NCI-H460 (cell line): ENCODE results near the gene NOXO1. TPM values are rescaled to one million over a fixed set of nuclear protein-coding genes. Genes with fewer than 3 reads are reported as not detected.
A peak's percentile ranks its signal among the peaks of the same experiment; 100 is the strongest.

Source experiments
- DNase-seq: peaks from one replicate; pipeline ENCODE4 v3.0.0-alpha.2; 2016; ENCODE audit warnings: low read depth; ENCODE audit errors: extremely low read depth
- total RNA-seq: library from RNA; depleted of rRNA; stranded (reverse); fragments of >200 nt; shearing (Covaris generic); gene quantifications from 2 replicates; pipeline ENCODE4 v1.2.3, GENCODE V29; 2014

NOXO1 gene
- total RNA-seq, 1 experiment from 2014 or later, result 0.84 TPM

DNA sequence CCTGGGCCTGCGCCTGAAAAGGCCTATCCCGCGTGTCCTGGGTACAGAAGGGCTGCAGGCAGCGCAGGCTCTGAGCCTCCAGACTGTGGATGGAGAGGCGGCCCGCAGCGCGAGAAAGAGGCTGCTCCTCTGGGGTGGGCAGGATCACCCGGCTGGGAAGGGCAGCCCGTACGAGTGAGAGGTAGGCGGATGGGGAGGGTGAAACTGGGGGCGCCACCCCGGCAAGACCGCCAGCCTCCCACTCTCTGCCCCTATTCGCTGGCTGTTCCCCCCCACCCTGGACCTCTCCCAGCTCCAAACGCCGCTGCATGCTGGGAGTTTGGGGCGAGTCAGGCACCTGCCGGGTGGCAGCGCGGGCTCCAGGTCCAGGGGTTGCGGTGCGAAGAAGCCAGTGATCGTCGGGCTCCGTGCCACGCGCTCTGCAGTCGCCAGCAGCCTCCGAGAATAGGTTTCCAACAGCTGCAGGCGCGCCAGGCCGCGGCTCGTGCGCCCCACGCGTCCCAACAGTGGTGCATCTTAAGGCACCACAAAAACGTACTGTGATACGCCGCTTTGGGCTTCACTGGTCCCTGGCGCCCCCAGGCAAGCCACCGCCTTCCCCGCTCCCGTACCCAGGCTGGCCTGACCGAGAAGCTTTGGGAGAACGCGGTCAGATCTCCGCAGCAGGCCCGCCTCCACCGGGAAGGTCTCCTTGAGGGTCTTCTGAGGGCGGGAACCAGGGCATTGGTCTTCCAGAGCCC lies 1.1 kb downstream of the NOXO1 start:
- DNase-seq, result no peak

- no peak for DNase-seq
These were observed 1.8 kb downstream of the NOXO1 start for GRCh38 chr16:1979271-1980029.

DNA sequence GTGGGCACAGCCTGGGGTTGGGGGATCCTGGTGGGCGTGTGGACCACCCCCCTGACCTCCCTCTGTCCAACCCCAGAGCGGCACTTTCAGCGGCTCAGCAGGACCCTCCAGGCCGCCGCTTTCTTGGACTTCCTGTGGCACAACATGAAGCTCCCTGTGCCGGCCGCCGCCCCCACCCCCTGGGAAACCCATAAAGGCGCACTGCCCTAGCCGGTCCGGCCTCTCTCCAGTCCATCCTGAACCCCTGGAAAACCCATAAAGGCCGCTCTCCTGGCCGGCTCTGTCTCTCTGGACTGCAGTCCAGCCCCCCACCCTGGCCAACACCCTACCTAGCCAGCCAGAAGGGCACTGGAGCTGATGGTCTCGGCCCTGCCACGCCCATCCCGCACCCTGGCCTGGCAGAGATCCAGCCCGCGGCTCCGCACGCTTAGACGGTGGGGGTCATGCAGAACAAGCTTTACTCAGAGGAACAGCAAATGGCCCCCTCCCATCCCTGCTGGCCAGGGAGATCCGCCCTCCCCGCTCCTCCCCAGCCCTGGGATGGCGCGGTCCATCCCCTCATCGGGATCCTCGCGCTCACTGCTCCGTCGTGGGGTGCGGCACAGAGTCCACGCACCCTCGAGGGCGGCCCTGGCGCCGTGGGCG lies 2.7 kb downstream of the NOXO1 start:
- no peak for DNase-seq

DNA sequence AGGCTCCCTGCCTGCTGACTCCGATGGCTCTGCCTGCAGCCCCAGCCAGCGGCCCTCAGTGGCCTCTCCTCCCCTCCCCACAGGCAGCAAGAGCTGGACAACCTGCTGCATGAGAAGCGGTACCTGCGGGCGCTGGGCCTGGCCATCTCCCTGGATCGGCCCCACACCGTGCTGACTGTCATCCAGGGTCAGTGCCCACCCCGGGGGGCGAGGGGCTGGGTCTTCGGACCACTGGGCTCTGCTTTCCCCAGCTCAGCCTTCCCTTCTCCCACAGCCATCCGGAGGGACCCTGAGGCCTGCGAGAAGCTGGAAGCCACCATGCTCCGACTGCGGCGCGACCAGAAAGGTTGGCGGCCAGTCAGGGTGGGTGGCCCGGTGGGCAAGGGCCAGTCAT lies 3.4 kb downstream of the NOXO1 start:
- no peak for DNase-seq

GRCh38 chr16:1976951-1977874 lies 4.1 kb downstream of the NOXO1 start:
- DNase-seq, result no peak

- DNase-seq, result no peak
These were observed 5.1 kb downstream of the NOXO1 start for GRCh38 chr16:1976216-1976520.

DNA sequence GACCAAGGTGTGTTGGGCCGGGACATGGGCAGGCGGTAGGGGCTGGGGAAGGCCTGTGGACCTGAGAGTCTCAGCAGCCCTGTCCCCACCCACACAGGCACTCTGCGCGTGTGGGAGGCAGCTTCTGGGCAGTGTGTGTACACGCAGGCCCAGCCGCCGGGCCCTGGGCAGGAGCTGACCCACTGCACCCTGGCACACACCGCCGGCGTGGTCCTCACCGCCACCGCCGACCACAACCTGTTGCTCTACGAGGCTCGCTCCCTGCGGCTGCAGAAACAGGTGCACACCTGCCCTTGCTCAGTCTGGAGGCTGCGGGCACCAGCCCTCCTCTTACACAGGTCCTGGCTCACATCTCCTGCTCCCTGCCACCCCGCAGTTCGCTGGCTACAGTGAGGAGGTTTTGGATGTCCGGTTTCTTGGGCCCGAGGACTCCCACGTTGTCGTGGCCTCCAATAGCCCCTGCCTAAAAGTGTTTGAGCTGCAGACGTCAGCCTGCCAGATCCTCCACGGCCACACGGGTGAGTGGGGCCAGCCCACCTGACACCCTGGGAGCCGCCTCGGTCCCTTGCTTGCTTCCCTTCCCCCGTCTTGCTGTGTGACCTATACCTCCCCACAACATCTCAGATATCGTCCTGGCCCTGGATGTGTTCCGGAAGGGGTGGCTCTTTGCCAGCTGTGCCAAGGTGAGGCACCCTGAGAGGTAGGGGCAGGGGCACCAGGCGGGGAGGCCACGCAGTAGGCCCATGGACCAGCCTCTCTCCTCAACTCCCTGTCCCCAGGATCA lies 5.6 kb downstream of the NOXO1 start:
- no peak for DNase-seq

DNA sequence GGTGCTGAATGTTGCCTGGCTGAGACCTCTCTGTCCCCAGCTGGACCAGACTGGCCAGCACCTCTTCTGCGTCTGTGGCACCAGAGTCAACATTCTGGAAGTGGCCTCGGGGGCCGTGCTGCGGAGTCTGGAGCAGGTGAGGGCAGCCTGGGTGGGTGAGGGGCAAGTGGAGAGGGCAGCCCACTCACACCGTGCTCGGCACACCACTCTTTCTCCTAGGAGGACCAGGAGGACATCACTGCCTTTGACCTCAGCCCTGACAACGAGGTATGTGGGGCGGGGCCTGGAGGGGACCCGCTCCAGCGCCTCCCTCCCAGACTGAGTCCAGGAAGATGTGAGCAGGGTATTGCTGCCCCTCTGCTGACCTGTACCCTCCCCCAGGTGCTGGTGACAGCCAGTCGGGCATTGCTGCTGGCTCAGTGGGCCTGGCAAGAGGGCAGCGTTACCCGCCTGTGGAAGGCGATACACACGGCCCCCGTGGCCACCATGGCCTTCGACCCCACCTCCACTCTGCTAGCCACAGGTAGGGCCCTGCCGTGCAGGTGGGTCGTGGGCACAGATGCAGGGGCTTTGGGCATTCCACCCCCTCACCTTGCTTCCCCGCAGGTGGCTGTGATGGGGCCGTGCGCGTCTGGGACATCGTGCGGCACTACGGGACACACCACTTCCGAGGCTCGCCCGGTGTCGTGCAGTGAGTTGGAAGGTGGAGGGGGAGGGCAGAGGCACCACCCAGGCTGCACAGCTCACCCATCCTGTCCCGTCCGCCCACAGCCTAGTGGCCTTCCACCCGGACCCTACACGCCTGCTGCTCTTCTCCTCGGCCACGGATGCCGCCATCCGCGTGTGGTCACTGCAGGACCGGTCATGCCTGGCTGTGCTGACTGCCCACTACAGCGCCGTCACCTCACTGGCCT lies 6.9 kb downstream of the NOXO1 start:
- DNase-seq, result no peak

- DNase-seq, result no peak
These were observed 7.7 kb downstream of the NOXO1 start for GRCh38 chr16:1973461-1974156.

DNA sequence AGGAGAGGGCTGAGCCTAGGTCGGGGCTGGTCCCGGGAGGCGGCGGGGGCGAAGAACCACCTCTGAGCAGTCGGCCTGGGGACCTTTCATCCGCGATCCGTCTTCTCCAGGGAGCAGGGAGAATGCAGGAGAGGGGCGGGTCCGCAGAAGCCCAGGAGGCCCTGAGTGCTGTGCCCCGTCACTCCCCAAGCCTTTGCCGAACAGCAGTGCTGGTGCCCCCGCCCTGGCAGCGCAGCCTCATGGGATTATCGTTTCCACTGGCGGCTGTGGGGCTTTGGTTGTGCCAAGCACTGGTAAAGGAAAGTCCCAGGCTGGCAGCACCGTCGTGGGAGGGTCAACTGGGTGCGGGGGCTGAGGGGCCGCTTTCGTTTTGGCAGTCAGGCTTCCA lies 8.8 kb downstream of the NOXO1 start:
- no peak for DNase-seq

DNA sequence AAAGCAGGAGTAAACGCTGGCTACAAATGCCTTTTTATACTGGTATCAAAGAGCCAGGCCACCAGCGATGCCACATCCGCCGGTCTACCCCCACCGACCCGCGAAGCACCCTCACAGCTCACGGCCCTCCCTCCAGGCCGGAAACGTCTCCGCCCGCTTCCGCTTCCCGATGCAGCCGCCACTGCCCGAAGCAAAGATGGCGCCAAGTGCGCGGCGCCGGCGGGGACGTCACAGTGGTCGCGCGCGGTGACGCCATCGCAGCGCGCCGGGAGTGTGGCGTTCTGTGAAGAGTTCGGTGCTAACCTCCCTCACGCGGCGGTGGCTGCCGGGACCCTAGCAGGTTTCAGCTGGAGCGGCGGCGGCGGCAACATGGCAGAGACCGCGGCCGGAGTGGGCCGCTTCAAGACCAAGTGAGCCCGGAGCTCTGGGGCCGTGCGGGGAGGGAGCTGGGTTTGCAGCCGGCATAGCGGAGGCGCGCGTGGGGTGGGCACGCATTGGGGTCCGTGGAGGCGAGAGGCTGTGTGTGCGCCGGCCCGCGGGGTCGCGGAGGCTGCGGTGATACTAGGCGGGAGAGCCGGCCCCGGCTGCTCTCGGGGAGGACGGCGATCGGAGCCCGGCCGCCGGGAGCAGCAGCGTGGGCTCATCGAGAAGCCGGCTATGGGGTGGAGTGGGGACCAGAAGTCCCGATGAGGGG lies 9.3 kb downstream of the NOXO1 start, which contains the start of gene TBL3:
Gene TBL3, plus strand, starts transcription at position 258 of the 694 bp plus-strand sequence. Its CDS starts 112 bp downstream, at position 370.
- peak; percentile 87 for DNase-seq

- no peak for DNase-seq
These were observed 12.9 kb downstream of the NOXO1 start for GRCh38 chr16:1968146-1968953.

GRCh38 chr16:1966460-1966859 lies 14.8 kb downstream of the NOXO1 start, which contains the start of gene RNF151:
Gene RNF151, plus strand, starts transcription at chr16:1966856. Its CDS starts 26 bp downstream, at chr16:1966882.
- no peak for DNase-seq

- DNase-seq, result no peak
These were observed 15.8 kb downstream of the NOXO1 start for GRCh38 chr16:1965396-1966001.

- peak; percentile 98 for DNase-seq
These were observed 16.5 kb downstream of the NOXO1 start, which contains the start of gene RPS2 for GRCh38 chr16:1964506-1965395. Gene RPS2, minus strand, starts transcription at chr16:1964826. Its CDS starts 201 bp downstream, at chr16:1964625.
